ENCODE results near the gene COL23A1.

The COL23A1 gene

GRCh38 chr5:178560911-178561310, 29.3 kb downstream of the COL23A1 start:
- Mint-ChIP-seq H3K9me3 (no peaks in the 10 kb centered on the region), H3K36me3 (ENCODE audit: insufficient read depth) (no peaks in the 10 kb centered on the region), H3K4me1 (ENCODE audit: low read depth in 2 of 2) (no peaks in the 10 kb centered on the region), H3K27me3 (peaks cover 34 to 83% of the 10 kb centered on the region in 2 donors), H3K4me3 (no peak overlapping the region), H3K27ac (no peak overlapping the region)
- DNase-seq: no peak
- ATAC-seq (replicated peaks): no peak

- Mint-ChIP-seq H3K4me3 (no peak overlapping the region), H3K4me1 (ENCODE audit: low read depth in 2 of 2) (no peaks in the 10 kb centered on the region), H3K27ac (no peak overlapping the region), H3K27me3 (peaks cover 45 to 80% of the 10 kb centered on the region in 2 donors), H3K36me3 (ENCODE audit: insufficient read depth) (peaks cover 3% of the 10 kb centered on the region), H3K9me3 (no peaks in the 10 kb centered on the region)
- DNase-seq (no peak), ATAC-seq (replicated peaks) (no peak)
Measured at GRCh38 chr5:178557416-178557815, 32.8 kb downstream of the COL23A1 start.

- Mint-ChIP-seq H3K9me3 (no peaks in the 10 kb centered on the region), H3K27me3 (peaks cover 51 to 83% of the 10 kb centered on the region in 2 donors)
Measured at GRCh38 chr5:178555771-178556211, 34.4 kb downstream of the COL23A1 start.

GRCh38 chr5:178555005-178555404, 35.2 kb downstream of the COL23A1 start:
- Mint-ChIP-seq H3K4me3 (no peak overlapping the region), H3K4me1 (ENCODE audit: low read depth in 2 of 2) (no peaks in the 10 kb centered on the region), H3K27ac (no peak overlapping the region), H3K9me3 (no peaks in the 10 kb centered on the region), H3K27me3 (peaks cover 51 to 75% of the 10 kb centered on the region in 2 donors), H3K36me3 (ENCODE audit: insufficient read depth) (peaks cover 3% of the 10 kb centered on the region)
- no peak for ATAC-seq (replicated peaks)
- no peak for DNase-seq

More at GRCh38 chr5:178555771-178556211, 34.4 kb downstream of the COL23A1 start:
- DNase-seq (no peak), ATAC-seq (replicated peaks) (no peak)
- Mint-ChIP-seq H3K4me3 (no peak overlapping the region), H3K4me1 (ENCODE audit: low read depth in 2 of 2) (no peaks in the 10 kb centered on the region), H3K36me3 (ENCODE audit: insufficient read depth) (peaks cover 3% of the 10 kb centered on the region), H3K27ac (no peak overlapping the region)

- DNase-seq: no peak
- H3K27ac Mint-ChIP-seq: no peak overlapping the region
- H3K36me3 Mint-ChIP-seq (ENCODE audit: insufficient read depth): peaks cover 3% of the 10 kb centered on the region
- no peaks in the 10 kb centered on the region for H3K4me1 Mint-ChIP-seq (ENCODE audit: low read depth in 2 of 2)
- no peak for ATAC-seq (replicated peaks)
- no peaks in the 10 kb centered on the region for H3K9me3 Mint-ChIP-seq
- H3K4me3 Mint-ChIP-seq: no peak overlapping the region
- H3K27me3 Mint-ChIP-seq: peaks cover 47 to 68% of the 10 kb centered on the region in 2 donors
Measured at GRCh38 chr5:178554311-178554710, 35.9 kb downstream of the COL23A1 start.

- H3K27me3 Mint-ChIP-seq: peaks cover 43 to 60% of the 10 kb centered on the region in 2 donors
Measured at GRCh38 chr5:178553517-178553916, 36.7 kb downstream of the COL23A1 start.

GRCh38 chr5:178551468-178551867, 38.7 kb downstream of the COL23A1 start:
- Mint-ChIP-seq H3K27me3 (peaks cover 46 to 48% of the 10 kb centered on the region in 2 donors), H3K4me3 (no peak overlapping the region), H3K9me3 (no peaks in the 10 kb centered on the region), H3K36me3 (ENCODE audit: insufficient read depth) (peaks cover 3% of the 10 kb centered on the region), H3K27ac (no peak overlapping the region), H3K4me1 (ENCODE audit: low read depth in 2 of 2) (no peaks in the 10 kb centered on the region)
- no peak for DNase-seq
- no peak for ATAC-seq (replicated peaks)

More at GRCh38 chr5:178553517-178553916, 36.7 kb downstream of the COL23A1 start:
- DNase-seq (no peak), ATAC-seq (replicated peaks) (no peak)
- H3K36me3 Mint-ChIP-seq (ENCODE audit: insufficient read depth): peaks cover 3% of the 10 kb centered on the region
- H3K4me1 Mint-ChIP-seq (ENCODE audit: low read depth in 2 of 2): no peaks in the 10 kb centered on the region
- no peaks in the 10 kb centered on the region for H3K9me3 Mint-ChIP-seq
- H3K4me3 Mint-ChIP-seq: no peak overlapping the region
- no peak overlapping the region for H3K27ac Mint-ChIP-seq

GRCh38 chr5:178551059-178551458, 39.1 kb downstream of the COL23A1 start:
- Mint-ChIP-seq H3K9me3 (no peaks in the 10 kb centered on the region), H3K36me3 (ENCODE audit: insufficient read depth) (peaks cover 3% of the 10 kb centered on the region), H3K27ac (no peak overlapping the region), H3K27me3 (peaks cover 47% of the 10 kb centered on the region in 2 donors), H3K4me3 (no peak overlapping the region), H3K4me1 (ENCODE audit: low read depth in 2 of 2) (no peaks in the 10 kb centered on the region)
- DNase-seq (no peak), ATAC-seq (replicated peaks) (no peak)

- no peak for ATAC-seq (replicated peaks)
- Mint-ChIP-seq H3K9me3 (no peaks in the 10 kb centered on the region), H3K4me3 (no peak overlapping the region), H3K36me3 (ENCODE audit: insufficient read depth) (no peaks in the 10 kb centered on the region), H3K27ac (peak overlapping the region; percentile 3 to 30), H3K27me3 (peaks cover 30 to 35% of the 10 kb centered on the region in 2 donors), H3K4me1 (ENCODE audit: low read depth in 2 of 2) (no peaks in the 10 kb centered on the region)
- DNase-seq: no peak
Measured at GRCh38 chr5:178548746-178549145, 41.4 kb downstream of the COL23A1 start.

- H3K27me3 Mint-ChIP-seq: peaks cover 23 to 29% of the 10 kb centered on the region in 2 donors
- ATAC-seq (replicated peaks) (no peak), DNase-seq (no peak)
- H3K4me3 Mint-ChIP-seq: no peak overlapping the region
- no peaks in the 10 kb centered on the region for H3K9me3 Mint-ChIP-seq
- peak overlapping the region; percentile 3 to 30 for H3K27ac Mint-ChIP-seq
- H3K4me1 Mint-ChIP-seq (ENCODE audit: low read depth in 2 of 2): no peaks in the 10 kb centered on the region
- no peaks in the 10 kb centered on the region for H3K36me3 Mint-ChIP-seq (ENCODE audit: insufficient read depth)
Measured at GRCh38 chr5:178547753-178548415, 42.3 kb downstream of the COL23A1 start.

GRCh38 chr5:178547052-178547666, 43.0 kb downstream of the COL23A1 start:
- Mint-ChIP-seq H3K27me3 (peaks cover 22 to 27% of the 10 kb centered on the region in 2 donors), H3K36me3 (ENCODE audit: insufficient read depth) (no peaks in the 10 kb centered on the region), H3K27ac (no peak overlapping the region), H3K9me3 (no peaks in the 10 kb centered on the region), H3K4me1 (ENCODE audit: low read depth in 2 of 2) (no peaks in the 10 kb centered on the region), H3K4me3 (no peak overlapping the region)
- ATAC-seq (replicated peaks) (no peak), DNase-seq (no peak)

GRCh38 chr5:178546675-178547033, 43.5 kb downstream of the COL23A1 start:
- H3K4me3 Mint-ChIP-seq: no peak overlapping the region
- no peaks in the 10 kb centered on the region for H3K9me3 Mint-ChIP-seq
- DNase-seq (no peak), ATAC-seq (replicated peaks) (no peak)
- no peak overlapping the region for H3K27ac Mint-ChIP-seq
- H3K36me3 Mint-ChIP-seq (ENCODE audit: insufficient read depth): no peaks in the 10 kb centered on the region
- H3K4me1 Mint-ChIP-seq (ENCODE audit: low read depth in 2 of 2): no peaks in the 10 kb centered on the region
- H3K27me3 Mint-ChIP-seq: peaks cover 17 to 22% of the 10 kb centered on the region in 2 donors

- H3K4me1 Mint-ChIP-seq (ENCODE audit: low read depth in 2 of 2): no peaks in the 10 kb centered on the region
- ATAC-seq (replicated peaks) (no peak), DNase-seq (no peak)
- H3K4me3 Mint-ChIP-seq: no peak overlapping the region
- peaks cover 12 to 21% of the 10 kb centered on the region in 2 donors for H3K27me3 Mint-ChIP-seq
- no peak overlapping the region for H3K27ac Mint-ChIP-seq
- H3K36me3 Mint-ChIP-seq (ENCODE audit: insufficient read depth): no peaks in the 10 kb centered on the region
- no peaks in the 10 kb centered on the region for H3K9me3 Mint-ChIP-seq
Measured at GRCh38 chr5:178545941-178546674, 44.1 kb downstream of the COL23A1 start.

GRCh38 chr5:178545176-178545575, 45.0 kb downstream of the COL23A1 start:
- H3K4me1 Mint-ChIP-seq (ENCODE audit: low read depth in 2 of 2): no peaks in the 10 kb centered on the region
- H3K4me3 Mint-ChIP-seq: no peak overlapping the region
- H3K9me3 Mint-ChIP-seq: no peaks in the 10 kb centered on the region
- DNase-seq (no peak), ATAC-seq (replicated peaks) (no peak)
- H3K36me3 Mint-ChIP-seq (ENCODE audit: insufficient read depth): no peaks in the 10 kb centered on the region
- H3K27me3 Mint-ChIP-seq: peaks cover 12 to 27% of the 10 kb centered on the region in 2 donors
- H3K27ac Mint-ChIP-seq: no peak overlapping the region

All from effector memory CD8-positive, alpha-beta T cell (primary cell).